Activated naive CD8-positive, alpha-beta T cell treated with anti-CD3 and anti-CD28 coated beads, Interleukin-2, amount 10 ng/mL, durations not matched to agents 7 days and 5 days (primary cell): ENCODE data around the gene KASH5. TPM values are rescaled to one million over a fixed set of nuclear protein-coding genes. Genes with fewer than 3 reads are reported as not detected.

Experiments
- ATAC-seq: fragments of 150-1000 bp; cut with Tn5 transposase; one replicate; pipeline ENCODE4 v1.10.0; 2021; ENCODE audit warnings: low read depth, moderate library complexity
- POLR2A ChIA-PET: fragments of 350-600 bp; sonication (Branson Sonifier 250); formaldehyde crosslinking; loops from one replicate; lab custom pipeline; 2021; ENCODE audit warnings: antibody characterized with exemption; lab: Charles Lee
- DNase-seq: peaks from one replicate; pipeline ENCODE4 v3.0.0; 2021
- H3K27ac Mint-ChIP-seq: one replicate; pipeline ENCODE4 v1.8.0; 2022; ENCODE audit warnings: mild to moderate bottlenecking, mixed read lengths
- H3K27me3 Mint-ChIP-seq: one replicate; pipeline ENCODE4 v1.8.0; 2022; ENCODE audit warnings: mild to moderate bottlenecking, moderate library complexity, mixed read lengths
- H3K36me3 Mint-ChIP-seq: one replicate; pipeline ENCODE4 v1.8.0; 2021; ENCODE audit warnings: mild to moderate bottlenecking, mixed read lengths
- H3K4me1 Mint-ChIP-seq: one replicate; pipeline ENCODE4 v1.8.0; 2021; ENCODE audit warnings: mixed read lengths
- H3K4me3 Mint-ChIP-seq: one replicate; pipeline ENCODE4 v1.8.0; 2022; ENCODE audit warnings: mild to moderate bottlenecking, moderate library complexity, mixed read lengths
- H3K9me3 Mint-ChIP-seq: one replicate; pipeline ENCODE4 v1.8.0; 2021; ENCODE audit warnings: mixed read lengths
- total RNA-seq, 2 experiments: library from RNA; stranded (reverse); gene quantifications; one replicate each; pipeline ENCODE4 v1.2.3, GENCODE V29; 2021

Gene KASH5
- total RNA-seq, 2 experiments from 2014 or later = not detected

GRCh38 chr19:49348305-49349189 lies 39.5 kb upstream of the KASH5 start:
- Mint-ChIP-seq H3K27ac (no peak overlapping the region), H3K4me1 (no peaks in the 10 kb centered on the region), H3K4me3 (no peak overlapping the region), H3K9me3 (no peaks in the 10 kb centered on the region), H3K36me3 (no peaks in the 10 kb centered on the region), H3K27me3 (peaks cover 6% of the 10 kb centered on the region)
- no peak for ATAC-seq
- POLR2A ChIA-PET = interaction anchor here (0.6 kb wide), 1 partner anchor 11 kb away, joined by 3 read pairs; no protein-coding TSS in a partner anchor
- no peak for DNase-seq

- H3K9me3 Mint-ChIP-seq = no peaks in the 10 kb centered on the region
- no peak for DNase-seq
- H3K27ac Mint-ChIP-seq = no peak overlapping the region
- no peaks in the 10 kb centered on the region for H3K4me1 Mint-ChIP-seq
- no peaks in the 10 kb centered on the region for H3K36me3 Mint-ChIP-seq
- POLR2A ChIA-PET = no interaction called here
- H3K4me3 Mint-ChIP-seq = no peak overlapping the region
- ATAC-seq = no peak
- H3K27me3 Mint-ChIP-seq = peaks cover 9% of the 10 kb centered on the region
Observed at GRCh38 chr19:49349567-49349966, 38.5 kb upstream of the KASH5 start.

GRCh38 chr19:49355909-49356353 lies 32.1 kb upstream of the KASH5 start:
- H3K36me3 Mint-ChIP-seq = no peaks in the 10 kb centered on the region
- POLR2A ChIA-PET = interaction anchor here (0.6 kb wide), 1 partner anchor 113 kb away, joined by 3 read pairs; no protein-coding TSS in a partner anchor
- DNase-seq (no peak), ATAC-seq (no peak)
- no peak overlapping the region for H3K27ac Mint-ChIP-seq
- no peaks in the 10 kb centered on the region for H3K9me3 Mint-ChIP-seq
- peaks cover 13% of the 10 kb centered on the region for H3K4me1 Mint-ChIP-seq
- H3K27me3 Mint-ChIP-seq = peaks cover 39% of the 10 kb centered on the region
- H3K4me3 Mint-ChIP-seq = peak overlapping the region; percentile 25

GRCh38 chr19:49356382-49356781 lies 31.7 kb upstream of the KASH5 start:
- H3K36me3 Mint-ChIP-seq = no peaks in the 10 kb centered on the region
- H3K27ac Mint-ChIP-seq = no peak overlapping the region

GRCh38 chr19:49357186-49357585 lies 30.9 kb upstream of the KASH5 start:
- DNase-seq (no peak), ATAC-seq (no peak)
- Mint-ChIP-seq H3K36me3 (no peaks in the 10 kb centered on the region), H3K4me3 (no peak overlapping the region), H3K9me3 (no peaks in the 10 kb centered on the region), H3K27ac (no peak overlapping the region), H3K27me3 (peaks cover 51% of the 10 kb centered on the region), H3K4me1 (peaks cover 21% of the 10 kb centered on the region)
- POLR2A ChIA-PET = no interaction called here

More at GRCh38 chr19:49356382-49356781, 31.7 kb upstream of the KASH5 start:
- POLR2A ChIA-PET = interaction anchor here (0.6 kb wide), 1 partner anchor 113 kb away, joined by 3 read pairs; no protein-coding TSS in a partner anchor
- Mint-ChIP-seq H3K9me3 (no peaks in the 10 kb centered on the region), H3K27me3 (peaks cover 43% of the 10 kb centered on the region), H3K4me1 (peaks cover 16% of the 10 kb centered on the region), H3K4me3 (no peak overlapping the region)
- DNase-seq (no peak), ATAC-seq (no peak)

GRCh38 chr19:49359851-49360820 lies 27.9 kb upstream of the KASH5 start:
- H3K4me1 Mint-ChIP-seq = peaks cover 19% of the 10 kb centered on the region

GRCh38 chr19:49361438-49362047 lies 26.5 kb upstream of the KASH5 start:
- Mint-ChIP-seq H3K27ac (no peak overlapping the region), H3K9me3 (no peaks in the 10 kb centered on the region), H3K4me3 (no peak overlapping the region), H3K27me3 (peaks cover 49% of the 10 kb centered on the region), H3K36me3 (no peaks in the 10 kb centered on the region), H3K4me1 (peaks cover 12% of the 10 kb centered on the region)
- DNase-seq = no peak
- POLR2A ChIA-PET = no interaction called here
- ATAC-seq = no peak

More at GRCh38 chr19:49359851-49360820, 27.9 kb upstream of the KASH5 start:
- no peak overlapping the region for H3K4me3 Mint-ChIP-seq
- no peak overlapping the region for H3K27ac Mint-ChIP-seq
- H3K9me3 Mint-ChIP-seq = no peaks in the 10 kb centered on the region
- POLR2A ChIA-PET = no interaction called here
- H3K36me3 Mint-ChIP-seq = no peaks in the 10 kb centered on the region
- no peak for DNase-seq
- no peak for ATAC-seq
- H3K27me3 Mint-ChIP-seq = peaks cover 49% of the 10 kb centered on the region

GRCh38 chr19:49362048-49362928 lies 25.8 kb upstream of the KASH5 start, which contains the start of gene TEAD2:
Gene TEAD2, minus strand, starts transcription at chr19:49362416. Its CDS starts 2,341 bp downstream, at chr19:49360075.
- POLR2A ChIA-PET = no interaction called here
- Mint-ChIP-seq H3K9me3 (no peaks in the 10 kb centered on the region), H3K4me1 (peaks cover 11% of the 10 kb centered on the region), H3K27ac (no peak within 1 kb of the TSS), H3K4me3 (peak within 1 kb of the TSS; percentile 18), H3K27me3 (peaks cover 43% of the 10 kb centered on the region), H3K36me3 (no peaks in the 10 kb centered on the region)
- no peak for ATAC-seq
- no peak for DNase-seq

GRCh38 chr19:49362929-49363267 lies 25.2 kb upstream of the KASH5 start:
- H3K27me3 Mint-ChIP-seq = peaks cover 41% of the 10 kb centered on the region
- no peak overlapping the region for H3K4me3 Mint-ChIP-seq
- POLR2A ChIA-PET = no interaction called here
- H3K27ac Mint-ChIP-seq = no peak overlapping the region
- ATAC-seq (no peak), DNase-seq (no peak)
- peaks cover 11% of the 10 kb centered on the region for H3K4me1 Mint-ChIP-seq
- no peaks in the 10 kb centered on the region for H3K9me3 Mint-ChIP-seq
- no peaks in the 10 kb centered on the region for H3K36me3 Mint-ChIP-seq

- Mint-ChIP-seq H3K4me1 (peaks cover 11% of the 10 kb centered on the region), H3K36me3 (no peaks in the 10 kb centered on the region), H3K4me3 (no peak within 1 kb of the TSS), H3K27me3 (peaks cover 41% of the 10 kb centered on the region), H3K27ac (no peak within 1 kb of the TSS), H3K9me3 (no peaks in the 10 kb centered on the region)
- POLR2A ChIA-PET = no interaction called here
- peak; percentile 73 for ATAC-seq
- DNase-seq = peak; percentile 83
Observed at GRCh38 chr19:49363268-49364082, 24.6 kb upstream of the KASH5 start, which contains the start of gene DKKL1. Gene DKKL1, plus strand, starts transcription at chr19:49363877. Its CDS starts 122 bp downstream, at chr19:49363999.

GRCh38 chr19:49364083-49364737 lies 23.8 kb upstream of the KASH5 start:
- peaks cover 11% of the 10 kb centered on the region for H3K4me1 Mint-ChIP-seq
- H3K27me3 Mint-ChIP-seq = peaks cover 42% of the 10 kb centered on the region
- POLR2A ChIA-PET = no interaction called here
- H3K4me3 Mint-ChIP-seq = no peak overlapping the region
- DNase-seq (no peak), ATAC-seq (no peak)
- no peaks in the 10 kb centered on the region for H3K36me3 Mint-ChIP-seq
- H3K27ac Mint-ChIP-seq = no peak overlapping the region
- H3K9me3 Mint-ChIP-seq = no peaks in the 10 kb centered on the region
